Glutamatergic neuron (in vitro differentiated cells): ENCODE results near the gene TRPV2. TPM values are rescaled to one million over a fixed set of nuclear protein-coding genes. Genes with fewer than 3 reads are reported as not detected.

Experiments
- DNase-seq: peaks from one replicate; pipeline ENCODE4 v3.0.0; 2022
- H3K27ac Mint-ChIP-seq: one replicate; pipeline ENCODE4 v1.8.0; 2020; ENCODE audit warnings: mild to moderate bottlenecking, mixed read lengths, inconsistent platforms; ENCODE audit not compliant: unreplicated experiment
- H3K27me3 Mint-ChIP-seq: one replicate; pipeline ENCODE4 v1.8.0; 2020; ENCODE audit warnings: mild to moderate bottlenecking, moderate library complexity, mixed read lengths, inconsistent platforms; ENCODE audit not compliant: unreplicated experiment
- H3K36me3 Mint-ChIP-seq: one replicate; pipeline ENCODE4 v1.8.0; 2020; ENCODE audit warnings: mild to moderate bottlenecking, mixed read lengths, inconsistent platforms; ENCODE audit not compliant: unreplicated experiment
- H3K4me1 Mint-ChIP-seq: one replicate; pipeline ENCODE4 v1.8.0; 2020; ENCODE audit warnings: mild to moderate bottlenecking, low read depth, mixed read lengths, inconsistent platforms; ENCODE audit not compliant: unreplicated experiment
- H3K4me3 Mint-ChIP-seq: one replicate; pipeline ENCODE4 v1.8.0; 2020; ENCODE audit warnings: mild to moderate bottlenecking, mixed read lengths, inconsistent platforms; ENCODE audit not compliant: unreplicated experiment
- H3K9me3 Mint-ChIP-seq: one replicate; pipeline ENCODE4 v1.8.0; 2020; ENCODE audit warnings: mild to moderate bottlenecking, moderate library complexity, mixed read lengths, inconsistent platforms; ENCODE audit not compliant: unreplicated experiment
- total RNA-seq: library from RNA; stranded (reverse); fragmentation: NEBNext Ultra II Directional; extraction: Animal tissue kit (Norgen Biotek cat#: 25700); gene quantifications from one replicate; pipeline ENCODE4 v1.2.1, GENCODE V29; 2021; ENCODE audit not compliant: unreplicated experiment
- TF ChIP-seq, protein P1 (sequence below): fragments of 200-600 bp; sonication (generic); IDR thresholded peaks from one replicate; pipeline ENCODE4 v1.5.0; 2021; ENCODE audit not compliant: partially characterized antibody, unreplicated experiment

TRPV2 gene
- total RNA-seq, 1 donor from 2014 or later = 27.0 TPM

DNA sequence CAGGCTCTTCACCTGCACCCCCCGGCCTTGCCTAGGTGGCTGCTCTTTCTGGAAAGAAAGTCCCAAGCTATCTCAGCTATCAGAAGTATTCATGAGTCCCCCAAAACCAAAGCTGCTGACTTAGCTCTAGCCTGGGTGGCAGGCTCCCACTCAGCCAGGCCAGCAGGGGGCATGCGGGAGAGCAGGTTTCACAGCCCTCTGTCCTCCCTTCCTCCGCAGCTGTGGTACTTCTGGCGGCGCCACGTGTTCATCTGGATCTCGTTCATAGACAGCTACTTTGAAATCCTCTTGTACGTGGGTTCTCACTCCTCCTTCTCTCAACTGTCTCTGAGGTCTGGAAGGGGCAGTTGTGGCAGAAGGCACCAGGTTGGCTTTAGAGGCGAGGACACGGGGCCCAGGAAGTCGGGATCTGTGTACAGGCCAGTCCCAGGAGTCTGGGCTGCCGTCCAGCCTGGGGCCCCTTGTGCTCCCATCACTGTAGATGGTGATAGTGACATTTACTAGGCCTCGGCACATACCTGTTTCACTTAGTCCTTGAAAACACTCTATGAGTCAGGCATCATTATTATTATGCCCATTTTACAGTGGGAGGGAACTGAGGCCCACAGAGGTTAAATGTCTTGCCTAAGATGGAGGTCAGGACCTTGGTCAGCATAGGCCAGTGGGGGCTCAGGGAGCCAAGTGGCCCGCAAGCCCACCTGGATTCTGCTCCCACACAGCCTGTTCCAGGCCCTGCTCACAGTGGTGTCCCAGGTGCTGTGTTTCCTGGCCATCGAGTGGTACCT is 12.9 kb downstream of the TRPV2 start:
- DNase-seq = peak; percentile 84
- TF ChIP-seq, protein P1, sequence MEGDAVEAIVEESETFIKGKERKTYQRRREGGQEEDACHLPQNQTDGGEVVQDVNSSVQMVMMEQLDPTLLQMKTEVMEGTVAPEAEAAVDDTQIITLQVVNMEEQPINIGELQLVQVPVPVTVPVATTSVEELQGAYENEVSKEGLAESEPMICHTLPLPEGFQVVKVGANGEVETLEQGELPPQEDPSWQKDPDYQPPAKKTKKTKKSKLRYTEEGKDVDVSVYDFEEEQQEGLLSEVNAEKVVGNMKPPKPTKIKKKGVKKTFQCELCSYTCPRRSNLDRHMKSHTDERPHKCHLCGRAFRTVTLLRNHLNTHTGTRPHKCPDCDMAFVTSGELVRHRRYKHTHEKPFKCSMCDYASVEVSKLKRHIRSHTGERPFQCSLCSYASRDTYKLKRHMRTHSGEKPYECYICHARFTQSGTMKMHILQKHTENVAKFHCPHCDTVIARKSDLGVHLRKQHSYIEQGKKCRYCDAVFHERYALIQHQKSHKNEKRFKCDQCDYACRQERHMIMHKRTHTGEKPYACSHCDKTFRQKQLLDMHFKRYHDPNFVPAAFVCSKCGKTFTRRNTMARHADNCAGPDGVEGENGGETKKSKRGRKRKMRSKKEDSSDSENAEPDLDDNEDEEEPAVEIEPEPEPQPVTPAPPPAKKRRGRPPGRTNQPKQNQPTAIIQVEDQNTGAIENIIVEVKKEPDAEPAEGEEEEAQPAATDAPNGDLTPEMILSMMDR = peak; percentile 79
- H3K27ac Mint-ChIP-seq = peak overlapping the region; percentile 43
- H3K4me1 Mint-ChIP-seq = no peaks in the 10 kb centered on the region
- H3K27me3 Mint-ChIP-seq = peaks cover 4% of the 10 kb centered on the region
- no peak overlapping the region for H3K4me3 Mint-ChIP-seq
- peaks cover 2% of the 10 kb centered on the region for H3K9me3 Mint-ChIP-seq
- H3K36me3 Mint-ChIP-seq = no peaks in the 10 kb centered on the region

DNA sequence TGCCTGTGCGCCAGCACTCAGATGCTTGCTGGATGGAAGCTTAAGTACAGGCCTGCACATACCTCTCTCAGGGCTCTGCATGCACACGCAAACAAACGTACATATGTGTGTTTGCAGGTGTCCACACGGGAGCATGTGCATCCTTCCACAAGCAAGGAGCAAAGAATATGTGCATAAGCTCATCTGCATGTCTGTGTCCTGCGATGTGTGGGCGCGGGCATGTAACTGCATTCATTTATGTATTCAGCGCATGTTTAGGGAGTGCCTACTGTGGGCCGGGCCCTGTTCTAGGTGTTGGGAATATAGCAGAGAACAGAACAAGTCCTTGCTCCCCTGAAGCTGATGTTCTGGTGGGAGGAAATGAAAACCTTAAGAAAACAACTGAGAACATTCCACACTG is 13.7 kb downstream of the TRPV2 start:
- Mint-ChIP-seq H3K27ac (no peak overlapping the region), H3K4me1 (peaks cover 1% of the 10 kb centered on the region), H3K4me3 (no peak overlapping the region), H3K27me3 (peaks cover 4% of the 10 kb centered on the region), H3K9me3 (peaks cover 2% of the 10 kb centered on the region), H3K36me3 (no peaks in the 10 kb centered on the region)
- TF ChIP-seq, protein P1 = no peak
- no peak for DNase-seq

DNA sequence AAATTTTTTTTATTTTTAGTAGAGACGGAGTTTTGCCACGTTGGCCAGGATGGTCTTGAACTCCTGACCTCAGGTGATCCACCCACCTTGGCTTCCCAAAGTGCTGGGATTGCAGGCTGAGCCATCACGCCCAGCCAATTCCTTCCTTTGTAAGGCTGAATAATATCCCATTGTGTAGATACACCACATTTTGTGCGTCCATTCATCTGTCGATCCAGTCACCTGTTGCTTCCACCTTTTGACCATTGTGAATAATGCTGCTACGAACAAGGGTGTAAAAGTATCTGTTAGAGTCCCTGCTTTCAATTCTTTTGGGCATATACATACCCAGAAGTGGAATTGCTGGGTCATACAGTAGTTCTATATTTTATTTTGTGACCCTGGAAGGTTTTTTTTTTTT is 15.3 kb downstream of the TRPV2 start:
- Mint-ChIP-seq H3K27ac (no peak overlapping the region), H3K36me3 (no peaks in the 10 kb centered on the region), H3K27me3 (peaks cover 5% of the 10 kb centered on the region), H3K4me3 (no peak overlapping the region), H3K9me3 (peaks cover 5% of the 10 kb centered on the region), H3K4me1 (peaks cover 1% of the 10 kb centered on the region)
- DNase-seq = no peak
- TF ChIP-seq, protein P1 = no peak

DNA sequence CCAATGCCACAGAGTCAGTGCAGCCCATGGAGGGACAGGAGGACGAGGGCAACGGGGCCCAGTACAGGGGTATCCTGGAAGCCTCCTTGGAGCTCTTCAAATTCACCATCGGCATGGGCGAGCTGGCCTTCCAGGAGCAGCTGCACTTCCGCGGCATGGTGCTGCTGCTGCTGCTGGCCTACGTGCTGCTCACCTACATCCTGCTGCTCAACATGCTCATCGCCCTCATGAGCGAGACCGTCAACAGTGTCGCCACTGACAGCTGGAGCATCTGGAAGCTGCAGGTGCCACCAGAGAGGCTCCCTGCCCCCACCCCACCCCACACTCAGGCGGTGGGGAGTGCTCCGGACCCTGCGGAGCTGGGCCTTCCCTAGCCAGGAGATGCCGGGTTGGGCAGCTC is 16.6 kb downstream of the TRPV2 start:
- Mint-ChIP-seq H3K9me3 (peaks cover 5% of the 10 kb centered on the region), H3K27ac (no peak overlapping the region), H3K4me1 (peaks cover 1% of the 10 kb centered on the region), H3K27me3 (peaks cover 7% of the 10 kb centered on the region), H3K36me3 (no peaks in the 10 kb centered on the region), H3K4me3 (no peak overlapping the region)
- TF ChIP-seq, protein P1 = no peak
- no peak for DNase-seq

DNA sequence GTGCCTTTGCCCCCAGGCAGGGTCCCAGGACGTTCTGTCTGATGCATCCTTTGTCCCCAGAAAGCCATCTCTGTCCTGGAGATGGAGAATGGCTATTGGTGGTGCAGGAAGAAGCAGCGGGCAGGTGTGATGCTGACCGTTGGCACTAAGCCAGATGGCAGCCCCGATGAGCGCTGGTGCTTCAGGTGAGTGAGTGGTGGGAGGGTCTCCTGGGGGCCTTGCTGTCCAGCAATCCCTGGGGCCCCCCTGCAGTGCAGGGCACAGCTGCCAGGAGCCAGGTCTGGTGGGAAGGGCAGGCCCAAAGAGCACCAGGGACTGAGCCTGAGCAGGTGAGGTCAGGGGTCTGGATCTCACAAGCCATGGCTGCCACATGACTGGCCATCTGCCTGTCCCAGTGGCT is 18.1 kb downstream of the TRPV2 start:
- H3K27ac Mint-ChIP-seq = no peak overlapping the region
- H3K9me3 Mint-ChIP-seq = peaks cover 10% of the 10 kb centered on the region
- TF ChIP-seq, protein P1 = no peak
- peaks cover 14% of the 10 kb centered on the region for H3K27me3 Mint-ChIP-seq
- H3K36me3 Mint-ChIP-seq = peaks cover 6% of the 10 kb centered on the region
- H3K4me3 Mint-ChIP-seq = no peak overlapping the region
- H3K4me1 Mint-ChIP-seq = peaks cover 6% of the 10 kb centered on the region
- no peak for DNase-seq
